ENCODE results near the gene ZNF710. TPM values are rescaled to one million over a fixed set of nuclear protein-coding genes. Genes with fewer than 3 reads are reported as not detected.

Gene ZNF710
- polyA plus RNA-seq, 3 donors = 14.2 to 22.6 (median 18.8) TPM

GRCh38 chr15:90047956-90048575 is 46.9 kb downstream of the ZNF710 start:
- no peak for DNase-seq (ENCODE audit: extremely low read depth in 1 of 11, low read depth in 9 of 11, low spot score in 4 of 11)

GRCh38 chr15:90049030-90049429 is 47.9 kb downstream of the ZNF710 start:
- DNase-seq (ENCODE audit: extremely low read depth in 1 of 11, low read depth in 9 of 11, low spot score in 4 of 11) = no peak

GRCh38 chr15:90049666-90050604 is 48.8 kb downstream of the ZNF710 start:
- no peak for DNase-seq (ENCODE audit: extremely low read depth in 1 of 11, low read depth in 9 of 11, low spot score in 4 of 11)

- no peak for DNase-seq (ENCODE audit: extremely low read depth in 1 of 11, low read depth in 9 of 11, low spot score in 4 of 11)
Observed at GRCh38 chr15:90051874-90052273, 50.8 kb downstream of the ZNF710 start.

- no peak for DNase-seq (ENCODE audit: extremely low read depth in 1 of 11, low read depth in 9 of 11, low spot score in 4 of 11)
Observed at GRCh38 chr15:90053685-90054466, 52.8 kb downstream of the ZNF710 start.

- DNase-seq (ENCODE audit: extremely low read depth in 1 of 11, low read depth in 9 of 11, low spot score in 4 of 11) = no peak
Observed at GRCh38 chr15:90054618-90055097, 53.5 kb downstream of the ZNF710 start.

- no peak for DNase-seq (ENCODE audit: extremely low read depth in 1 of 11, low read depth in 9 of 11, low spot score in 4 of 11)
Observed at GRCh38 chr15:90055182-90055581, 54.1 kb downstream of the ZNF710 start.

- no peak for DNase-seq (ENCODE audit: extremely low read depth in 1 of 11, low read depth in 9 of 11, low spot score in 4 of 11)
Observed at GRCh38 chr15:90056529-90056928, 55.4 kb downstream of the ZNF710 start.

GRCh38 chr15:90058308-90058707 is 57.2 kb downstream of the ZNF710 start:
- DNase-seq (ENCODE audit: extremely low read depth in 1 of 11, low read depth in 9 of 11, low spot score in 4 of 11) = no peak

GRCh38 chr15:90058775-90059174 is 57.7 kb downstream of the ZNF710 start:
- no peak for DNase-seq (ENCODE audit: extremely low read depth in 1 of 11, low read depth in 9 of 11, low spot score in 4 of 11)

GRCh38 chr15:90059208-90059985 is 58.3 kb downstream of the ZNF710 start:
- DNase-seq (ENCODE audit: extremely low read depth in 1 of 11, low read depth in 9 of 11, low spot score in 4 of 11) = no peak

- no peak for DNase-seq (ENCODE audit: extremely low read depth in 1 of 11, low read depth in 9 of 11, low spot score in 4 of 11)
Observed at GRCh38 chr15:90060797-90061196, 59.7 kb downstream of the ZNF710 start.

- peak in 1 of 11 donors; percentile 50 for DNase-seq (ENCODE audit: extremely low read depth in 1 of 11, low read depth in 9 of 11, low spot score in 4 of 11)
Observed at GRCh38 chr15:90062023-90062442, 60.9 kb downstream of the ZNF710 start.

- no peak for DNase-seq (ENCODE audit: extremely low read depth in 1 of 11, low read depth in 9 of 11, low spot score in 4 of 11)
Observed at GRCh38 chr15:90062462-90062932, 61.4 kb downstream of the ZNF710 start.

- no peak for DNase-seq (ENCODE audit: extremely low read depth in 1 of 11, low read depth in 9 of 11, low spot score in 4 of 11)
Observed at GRCh38 chr15:90062973-90063769, 62.0 kb downstream of the ZNF710 start.

GRCh38 chr15:90063770-90064247 is 62.7 kb downstream of the ZNF710 start:
- DNase-seq (ENCODE audit: extremely low read depth in 1 of 11, low read depth in 9 of 11, low spot score in 4 of 11) = no peak

GRCh38 chr15:90064911-90065681 is 64.0 kb downstream of the ZNF710 start:
- DNase-seq (ENCODE audit: extremely low read depth in 1 of 11, low read depth in 9 of 11, low spot score in 4 of 11) = no peak

Measured in renal cortex interstitium (tissue), 11 donors.